NCI-H1417 (cell line): ENCODE results near the gene PSAPL1.

ENCODE experiments used
- DNase-seq, 3 experiments: peaks; one replicate each; lab custom pipeline; 2025; lab: John Stamatoyannopoulos, UW

PSAPL1 gene

GRCh38 chr4:7397206-7398103 is 37.3 kb downstream of the PSAPL1 start:
- DNase-seq, result no peak

GRCh38 chr4:7396186-7396910 is 38.4 kb downstream of the PSAPL1 start:
- DNase-seq, result no peak

- DNase-seq, result no peak
These were observed 39.1 kb downstream of the PSAPL1 start for GRCh38 chr4:7395645-7396044.

- DNase-seq, result peak in 2 of 3 experiments; percentile 28 to 52
These were observed 39.9 kb downstream of the PSAPL1 start for GRCh38 chr4:7394681-7395451.

- no peak for DNase-seq
These were observed 40.8 kb downstream of the PSAPL1 start for GRCh38 chr4:7393601-7394575.

- DNase-seq, result no peak
These were observed 42.0 kb downstream of the PSAPL1 start for GRCh38 chr4:7392438-7393421.

GRCh38 chr4:7391637-7392437 is 42.9 kb downstream of the PSAPL1 start:
- no peak for DNase-seq

GRCh38 chr4:7390906-7391636 is 43.7 kb downstream of the PSAPL1 start:
- no peak for DNase-seq

GRCh38 chr4:7390336-7390735 is 44.4 kb downstream of the PSAPL1 start:
- DNase-seq, result no peak

GRCh38 chr4:7389719-7390118 is 45.0 kb downstream of the PSAPL1 start:
- DNase-seq, result no peak

GRCh38 chr4:7389101-7389701 is 45.5 kb downstream of the PSAPL1 start:
- no peak for DNase-seq

- peak in 1 of 3 experiments; percentile 52 for DNase-seq
These were observed 46.1 kb downstream of the PSAPL1 start for GRCh38 chr4:7388627-7389026.

GRCh38 chr4:7387925-7388324 is 46.8 kb downstream of the PSAPL1 start:
- peak in 1 of 3 experiments; percentile 34 for DNase-seq

- DNase-seq, result no peak
These were observed 49.5 kb downstream of the PSAPL1 start for GRCh38 chr4:7384929-7385890.

- DNase-seq, result no peak
These were observed 50.5 kb downstream of the PSAPL1 start for GRCh38 chr4:7384003-7384928.

- peak in 1 of 3 experiments; percentile 14 for DNase-seq
These were observed 51.5 kb downstream of the PSAPL1 start for GRCh38 chr4:7383266-7383665.
